Measurements from ENCODE around the gene IER5L.
A peak's percentile ranks its signal among the peaks of the same experiment; 100 is the strongest.

IER5L gene

DNA sequence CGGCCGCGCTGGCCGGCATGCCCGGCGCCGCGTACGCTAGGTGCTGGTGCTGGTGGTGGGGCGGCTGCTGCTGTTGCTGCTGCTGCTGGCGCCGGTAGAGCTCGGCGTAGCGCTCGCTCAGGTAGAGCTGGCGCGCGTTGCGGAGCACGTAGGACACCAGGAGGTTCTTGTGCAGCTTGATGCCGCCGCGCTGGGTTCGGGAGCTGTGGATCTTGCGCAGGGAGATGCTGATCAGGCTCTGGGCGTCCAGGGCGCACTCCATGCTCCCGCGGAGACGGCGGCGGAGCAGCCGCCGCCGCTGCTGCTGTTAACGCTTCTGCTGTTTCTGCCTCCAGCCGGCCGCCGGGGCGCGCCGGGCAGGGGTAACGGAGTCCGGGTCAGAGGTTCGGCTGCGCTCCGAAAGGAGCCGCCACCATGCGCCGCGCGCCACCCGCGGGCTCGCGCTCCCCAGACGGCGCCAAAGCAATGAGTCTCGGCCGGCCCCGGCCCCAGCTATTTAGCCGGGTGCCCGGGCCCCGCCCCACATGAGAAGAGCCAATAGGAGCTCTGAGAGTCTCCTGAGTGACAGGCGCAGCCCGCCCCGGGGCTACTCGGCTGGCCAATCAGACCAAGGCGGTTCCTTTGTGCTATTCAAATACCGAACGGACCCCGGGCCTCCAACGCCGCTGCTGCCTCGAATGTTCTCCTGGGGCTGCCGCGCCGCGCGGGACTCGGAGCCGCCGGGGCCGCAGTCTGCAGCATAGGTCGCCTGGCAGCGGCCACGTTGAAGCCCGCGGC is at the start of gene IER5L:
TSS of gene IER5L (minus strand) at position 471 of the 777 bp plus-strand sequence. CDS start at position 262, 209 bp downstream.
- DNase-seq: peak; percentile 96

DNA sequence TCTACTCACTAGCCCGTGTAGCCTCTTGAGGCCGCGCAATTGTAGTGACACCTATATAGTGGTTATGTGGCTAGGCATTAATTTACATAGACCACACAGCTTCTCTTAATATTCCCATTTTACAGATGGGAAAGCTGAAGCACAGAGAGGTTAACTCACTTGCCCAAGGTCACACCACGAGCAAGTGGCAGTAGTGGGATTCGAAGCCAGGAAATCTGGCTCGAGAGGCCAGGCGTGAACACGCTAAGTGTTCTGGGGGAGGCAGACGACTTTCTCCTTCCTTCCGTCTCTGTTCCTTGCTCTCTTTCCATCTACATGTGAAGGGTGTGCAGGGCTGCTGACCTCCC is 49.8 kb upstream of the IER5L start:
- DNase-seq: no peak

DNA sequence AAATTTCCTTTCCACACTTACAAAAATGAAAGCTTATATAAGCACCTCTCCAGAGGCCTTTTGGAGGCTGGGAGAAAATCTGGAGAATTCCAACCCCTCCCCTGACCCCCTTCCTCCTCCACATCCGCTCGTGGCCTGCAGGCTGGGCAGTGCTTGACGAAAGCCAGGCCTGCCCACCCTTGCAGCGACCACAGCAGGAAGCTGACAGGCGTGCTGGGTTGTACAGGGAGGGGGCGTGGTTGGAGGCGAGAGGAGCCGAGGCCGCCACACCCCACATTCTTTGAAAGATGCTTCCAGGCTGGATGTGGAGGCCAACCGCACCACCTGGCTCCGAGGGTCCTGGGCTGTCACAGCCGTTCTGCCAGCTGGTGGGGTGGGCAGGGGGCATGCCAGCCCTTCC is 47.8 kb upstream of the IER5L start:
- peak; percentile 77 for DNase-seq

DNA sequence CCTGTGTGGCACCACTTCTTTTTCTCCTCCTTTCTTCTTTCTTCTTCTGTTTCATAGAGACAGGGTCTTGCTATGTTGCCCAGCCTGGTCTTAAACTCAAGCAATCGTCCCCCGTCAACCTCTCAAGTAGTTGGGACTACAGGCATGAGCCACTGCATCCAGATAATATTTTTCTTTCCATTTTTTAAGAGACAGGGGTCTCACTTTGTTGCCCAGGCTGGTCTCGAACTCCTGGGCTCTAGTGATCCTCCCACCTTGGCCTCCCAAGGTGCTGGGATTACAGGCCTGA is 47.4 kb upstream of the IER5L start:
- no peak for DNase-seq

DNA sequence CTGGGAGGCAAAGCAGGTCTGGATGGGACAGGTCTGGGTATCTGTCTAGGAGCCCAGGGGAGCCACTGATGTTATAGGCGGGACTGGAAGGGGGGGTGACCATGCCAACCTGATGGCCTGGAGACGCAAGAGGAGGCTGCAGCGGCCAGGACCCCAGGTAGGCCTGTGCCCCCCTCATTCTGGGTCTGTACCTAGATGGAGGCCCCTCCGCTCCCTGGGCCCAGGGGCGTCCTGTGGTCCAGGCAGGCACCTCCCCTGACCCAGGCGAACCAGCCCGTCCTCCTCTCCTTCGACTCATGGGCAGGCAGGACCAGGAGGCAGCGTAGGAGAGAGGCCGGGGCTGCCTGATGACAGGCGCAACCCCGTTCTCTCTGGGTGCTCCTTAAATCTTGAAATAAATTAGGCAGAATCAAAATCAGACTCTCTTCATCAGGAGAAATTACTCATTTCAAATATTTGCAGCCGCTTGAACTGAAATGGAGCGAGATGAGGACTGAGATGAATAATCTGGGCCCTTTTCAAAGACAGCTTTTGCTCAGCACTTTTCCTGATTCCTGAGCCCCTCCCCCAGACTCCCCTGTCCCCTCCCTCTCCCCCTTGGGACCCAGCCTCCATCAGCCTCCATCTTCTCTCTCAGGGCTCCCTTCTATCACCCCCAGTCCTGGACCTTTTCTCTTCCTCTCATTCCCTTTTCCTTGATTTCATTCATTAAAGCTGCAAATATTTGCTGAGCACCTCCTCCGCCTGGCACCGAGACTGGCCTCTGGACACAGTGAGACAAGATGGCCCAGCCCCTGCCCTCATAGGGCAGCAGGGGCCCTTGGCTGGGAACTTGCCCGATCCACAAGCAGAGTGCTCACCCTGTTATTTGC is 46.8 kb upstream of the IER5L start:
- no peak for DNase-seq

DNA sequence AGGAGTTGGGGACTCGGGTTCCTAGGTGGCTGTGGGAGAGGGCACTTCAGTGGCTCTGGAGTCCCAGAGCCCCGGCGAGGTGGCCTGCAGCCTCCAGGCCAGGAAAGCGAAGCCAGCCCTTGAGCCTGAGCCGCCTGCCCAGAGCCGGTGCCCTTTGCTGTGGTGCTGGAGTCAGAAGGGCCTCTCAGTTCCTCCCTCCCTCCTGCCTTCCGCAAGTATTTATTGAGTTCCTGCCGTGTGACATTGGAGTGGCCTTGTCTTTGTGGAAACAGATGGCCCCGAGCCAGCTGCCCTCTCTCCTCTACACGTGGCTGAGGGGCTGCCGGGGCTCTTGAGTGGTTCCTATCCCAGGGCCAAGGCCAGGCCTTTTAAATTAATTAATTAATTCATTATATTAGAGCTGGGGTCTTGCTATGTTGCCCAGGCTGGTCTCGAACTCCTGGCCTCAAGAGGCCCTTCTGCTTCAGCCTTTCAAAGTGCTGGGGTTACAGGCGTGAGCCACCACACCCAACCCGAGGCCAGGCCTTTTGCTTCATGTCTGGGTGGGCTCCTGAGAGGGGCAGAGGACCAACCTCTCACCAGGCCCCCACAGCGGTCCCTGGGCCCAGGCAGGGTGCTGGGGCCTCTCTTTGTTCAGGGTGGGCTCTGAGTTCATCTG is 45.6 kb upstream of the IER5L start:
- DNase-seq: no peak

DNA sequence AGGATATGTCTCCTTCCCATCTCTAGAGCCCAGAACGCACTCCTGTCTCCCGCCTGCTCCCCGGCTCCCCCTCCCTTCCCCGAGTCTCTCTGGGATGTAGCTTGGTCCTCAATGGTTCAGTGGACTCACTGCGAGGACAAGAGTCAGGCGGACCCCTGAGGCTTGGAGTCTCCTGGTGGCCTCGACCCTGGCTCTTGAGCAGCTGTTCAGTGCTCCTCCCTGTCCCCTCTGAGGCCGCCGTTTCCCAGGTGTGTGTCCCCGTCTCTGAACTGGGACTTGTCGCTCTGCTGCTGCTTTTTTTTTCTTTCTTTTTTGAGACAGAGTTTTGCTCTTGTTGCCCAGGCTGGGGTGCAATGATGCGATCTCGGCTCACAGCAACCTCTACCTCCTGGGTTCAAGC is 44.8 kb upstream of the IER5L start:
- no peak for DNase-seq

DNA sequence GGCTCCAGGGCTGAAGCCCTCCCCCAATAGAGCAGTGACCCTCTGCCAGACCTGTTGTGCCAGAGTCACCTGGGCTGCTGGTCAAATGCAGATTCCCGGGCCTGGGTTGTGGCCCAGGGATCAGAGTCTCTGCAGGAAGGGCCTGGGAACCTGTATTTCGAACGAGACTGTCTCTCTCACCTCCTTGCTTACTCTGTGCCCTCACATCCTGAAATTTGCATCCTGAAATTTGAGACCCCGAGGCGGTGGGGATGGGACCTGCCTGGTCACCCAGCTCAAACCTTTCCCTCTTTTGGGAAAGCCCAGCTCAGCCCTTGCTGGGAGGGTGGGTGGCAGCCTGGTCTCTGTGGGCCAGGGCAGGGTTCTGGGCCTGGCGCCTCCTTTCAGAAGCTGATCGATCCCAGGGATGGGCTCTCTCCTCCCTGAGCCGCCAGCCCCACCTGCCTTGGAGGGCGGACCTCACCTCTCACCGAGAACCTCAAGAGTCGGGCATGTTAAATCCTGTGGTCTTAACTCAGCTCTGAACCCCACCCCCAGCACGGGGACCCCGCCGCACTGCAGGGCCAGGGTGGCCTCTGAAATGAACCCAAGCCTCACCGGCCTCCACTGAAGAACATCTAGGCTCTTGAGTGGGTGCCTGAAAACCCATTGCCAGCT is 44.0 kb upstream of the IER5L start:
- no peak for DNase-seq

DNA sequence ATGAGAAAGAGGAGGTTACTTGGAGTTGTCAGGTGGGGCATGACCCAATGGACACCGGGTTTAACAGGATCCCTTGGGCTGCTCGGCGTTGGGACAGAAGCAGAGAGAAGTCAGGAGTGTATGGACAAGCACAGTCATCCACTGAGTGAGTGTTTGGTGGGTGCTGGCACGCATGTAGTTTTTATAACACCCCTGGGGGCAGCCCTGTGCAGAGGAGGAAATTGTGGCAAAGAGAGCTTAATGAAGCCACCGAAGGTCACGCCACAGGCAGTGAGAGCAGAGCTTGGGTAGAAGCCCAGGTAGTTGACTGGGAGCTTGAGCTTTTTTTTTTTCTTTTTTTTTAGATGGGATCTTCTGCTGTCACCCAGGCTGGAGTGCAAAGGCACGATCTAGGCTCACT is 43.2 kb upstream of the IER5L start:
- DNase-seq: peak; percentile 56

DNA sequence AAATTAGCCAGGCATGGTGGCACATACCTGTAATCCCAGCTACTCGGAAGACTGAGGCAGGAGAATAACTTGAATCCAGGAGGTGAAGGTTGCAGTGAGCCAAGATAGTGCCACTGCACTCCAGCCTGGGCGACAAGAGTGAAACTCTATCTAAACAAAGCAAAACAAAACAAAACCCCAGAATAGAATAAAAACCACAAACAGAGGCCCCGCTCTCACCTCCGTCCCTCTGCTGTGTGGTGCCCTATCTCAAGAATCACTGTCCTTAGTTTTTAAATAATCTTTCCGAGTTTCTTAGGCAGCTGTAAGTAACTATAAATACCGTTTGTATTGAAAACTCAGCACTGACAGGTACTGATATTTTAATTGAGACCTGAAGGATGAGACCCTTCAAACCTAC is 42.7 kb upstream of the IER5L start:
- DNase-seq: no peak

DNA sequence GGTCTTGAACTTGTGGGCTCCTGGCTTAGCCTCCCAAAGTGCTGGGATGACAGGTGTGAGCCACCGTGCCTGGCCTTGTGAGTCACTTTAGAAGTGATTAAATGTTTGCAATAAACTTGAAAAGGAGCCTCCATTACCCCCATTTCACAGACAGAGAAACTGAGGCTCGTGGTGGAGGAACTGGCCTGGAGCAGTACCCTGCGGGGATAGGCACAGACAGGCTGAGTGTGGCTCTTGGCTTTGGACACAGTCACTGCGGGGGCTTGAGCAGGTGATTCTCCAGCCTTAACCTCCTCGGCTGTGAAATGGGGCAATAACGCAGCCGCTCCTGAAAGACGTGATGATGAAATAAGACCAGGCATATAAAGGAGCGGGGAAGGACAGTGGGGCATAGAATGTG is 40.9 kb upstream of the IER5L start:
- no peak for DNase-seq

DNA sequence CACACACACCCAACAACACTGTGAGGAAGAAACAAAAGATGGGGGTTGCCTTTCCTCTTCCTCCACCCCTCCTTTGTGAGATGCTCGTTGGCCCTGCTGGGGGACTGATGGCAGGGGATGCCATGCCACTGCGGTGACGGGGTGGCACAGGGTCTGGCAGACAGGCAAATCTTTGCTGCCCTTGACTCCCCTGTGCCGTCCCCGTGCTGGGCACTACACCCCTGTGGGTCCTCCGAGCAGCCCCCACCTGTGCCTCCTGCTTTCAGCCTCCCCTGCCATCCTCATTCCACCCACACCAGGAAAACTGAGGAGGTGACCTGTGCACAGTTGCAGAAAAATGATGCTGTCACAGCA is 40.2 kb upstream of the IER5L start:
- DNase-seq: no peak

DNA sequence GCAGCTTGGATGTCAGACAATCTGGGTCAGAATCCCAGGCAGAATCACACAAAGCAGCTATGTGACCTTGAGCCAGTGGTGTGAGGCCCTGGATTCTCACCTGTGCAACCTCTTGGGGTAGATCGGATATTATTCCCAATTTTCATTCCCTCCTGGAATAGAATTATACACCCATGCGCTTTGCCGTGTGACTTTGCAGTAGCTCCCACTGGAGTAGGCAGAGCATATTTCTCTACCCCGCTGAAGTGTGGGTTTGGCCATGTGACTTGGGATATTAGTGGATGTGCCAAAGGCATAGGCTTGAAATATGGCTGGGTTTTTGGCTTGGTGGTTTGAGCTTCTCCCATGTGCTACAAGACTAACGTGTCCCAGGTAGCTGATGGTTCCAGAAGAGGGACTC is 35.5 kb upstream of the IER5L start:
- no peak for DNase-seq

DNA sequence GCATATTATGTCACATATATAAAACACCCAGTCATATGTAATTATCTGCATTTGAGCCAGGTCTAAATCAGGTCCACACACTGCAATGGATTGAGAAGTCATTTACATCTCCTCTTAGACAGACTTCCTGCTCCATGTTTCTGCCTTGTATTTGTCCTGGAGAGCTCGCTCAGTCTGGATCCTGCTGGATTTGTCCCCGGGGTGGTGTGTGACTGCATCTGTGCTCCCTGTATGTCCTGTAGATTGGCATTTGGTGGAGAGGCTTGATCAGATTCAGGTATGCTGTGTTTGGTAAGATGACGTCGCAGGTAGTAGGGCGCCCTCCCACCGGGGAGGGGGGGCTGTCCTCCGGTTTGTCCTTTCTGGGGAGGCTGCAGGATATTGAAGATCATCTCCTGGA is 33.6 kb upstream of the IER5L start:
- no peak for DNase-seq

DNA sequence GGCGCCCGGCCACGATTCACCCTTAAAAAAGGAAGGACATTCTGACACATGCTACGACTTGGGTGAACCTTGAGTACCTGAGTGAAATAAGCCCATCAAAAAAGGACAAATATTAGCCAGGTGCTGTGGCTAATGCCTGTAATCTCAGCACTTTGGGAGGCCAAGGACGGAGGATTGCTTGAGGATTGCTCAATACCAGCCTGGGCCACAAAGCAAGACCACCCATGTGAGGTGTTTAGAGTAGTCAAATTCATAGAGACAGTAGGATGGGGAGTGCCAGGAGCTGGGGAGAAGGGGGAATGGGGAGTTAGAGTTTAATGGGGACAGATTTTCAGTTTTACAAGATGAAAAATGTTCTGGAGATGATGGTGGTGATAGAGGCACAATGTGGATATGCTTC is 32.1 kb upstream of the IER5L start:
- no peak for DNase-seq

DNA sequence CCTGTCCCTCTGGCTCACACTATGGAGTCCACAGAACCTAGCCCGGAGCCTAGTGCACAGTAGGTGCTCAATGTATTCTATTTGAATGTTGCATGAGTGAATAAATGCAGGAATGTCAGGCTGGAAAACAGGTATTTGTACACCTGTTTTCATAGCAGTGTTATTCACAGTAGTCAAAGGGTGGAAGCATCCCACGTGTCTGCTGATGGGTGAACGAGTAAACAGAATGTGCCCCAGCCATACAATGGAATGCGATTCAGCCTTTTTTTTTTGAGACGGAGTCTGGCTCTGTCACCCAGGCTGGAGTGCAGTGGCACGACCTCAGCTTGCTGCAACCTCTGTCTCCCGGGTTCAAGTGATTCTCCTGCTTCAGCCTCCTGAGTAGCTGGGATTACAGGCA is 31.5 kb upstream of the IER5L start:
- DNase-seq: no peak

DNA sequence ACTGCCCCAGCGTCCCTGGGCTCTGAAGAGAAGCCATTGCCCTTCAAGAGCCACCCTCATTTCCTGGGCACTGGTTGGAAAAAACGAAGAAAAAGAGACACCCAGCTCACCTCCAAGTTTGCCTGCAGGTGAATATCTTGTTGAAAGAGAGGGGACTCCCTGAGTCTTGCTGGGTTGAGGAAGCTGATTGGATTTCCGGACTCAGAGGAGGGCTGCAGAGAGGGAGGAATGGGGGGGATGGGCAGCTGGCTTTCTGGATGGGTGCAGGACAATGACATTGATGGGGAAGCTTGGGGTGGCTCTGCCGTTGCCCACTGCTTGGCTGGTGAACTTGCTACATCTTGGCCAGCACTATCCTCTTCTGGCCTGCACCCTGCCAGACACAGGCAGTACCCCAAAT is 31.0 kb upstream of the IER5L start:
- DNase-seq: no peak

DNA sequence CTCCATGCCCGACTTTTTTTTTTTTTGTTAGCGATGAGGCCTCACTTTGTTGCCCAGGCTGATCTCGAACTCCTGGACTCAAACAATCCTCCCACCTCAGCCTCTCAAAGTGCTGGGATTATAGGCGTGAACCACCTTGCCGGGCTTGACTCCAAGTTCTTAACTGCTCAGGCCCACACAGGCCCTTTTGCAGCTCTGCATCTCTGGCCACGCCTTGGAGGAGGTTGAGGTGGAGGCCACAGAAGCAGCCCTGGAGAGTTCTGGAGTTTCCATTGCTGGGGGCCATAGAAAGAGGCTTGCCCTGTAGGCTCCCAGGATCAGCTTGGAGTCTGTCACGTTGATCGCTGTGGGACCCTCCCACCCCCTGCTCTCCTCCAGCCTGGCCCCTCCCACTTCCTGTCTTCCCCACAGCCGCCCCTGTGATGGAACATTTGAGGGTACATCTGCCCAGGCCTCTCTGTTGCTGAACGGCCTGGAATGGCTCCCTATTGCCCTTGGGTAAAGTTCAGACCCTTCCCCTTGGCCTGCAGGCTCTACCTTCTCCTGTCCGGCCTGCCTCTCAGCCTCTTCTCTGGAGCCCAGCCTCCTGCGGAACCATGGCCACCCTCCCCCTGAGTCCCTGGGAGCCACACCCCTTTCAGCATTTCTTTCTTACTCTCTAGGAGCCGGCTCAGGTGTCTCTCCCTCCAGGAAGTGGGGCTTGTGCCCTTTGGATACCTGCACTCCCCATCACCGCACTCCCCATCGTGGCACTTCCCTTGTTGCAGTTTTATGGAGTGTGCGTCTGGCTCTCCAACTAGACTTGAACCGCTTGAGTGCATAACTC is 30.4 kb upstream of the IER5L start:
- peak; percentile 75 for DNase-seq

DNA sequence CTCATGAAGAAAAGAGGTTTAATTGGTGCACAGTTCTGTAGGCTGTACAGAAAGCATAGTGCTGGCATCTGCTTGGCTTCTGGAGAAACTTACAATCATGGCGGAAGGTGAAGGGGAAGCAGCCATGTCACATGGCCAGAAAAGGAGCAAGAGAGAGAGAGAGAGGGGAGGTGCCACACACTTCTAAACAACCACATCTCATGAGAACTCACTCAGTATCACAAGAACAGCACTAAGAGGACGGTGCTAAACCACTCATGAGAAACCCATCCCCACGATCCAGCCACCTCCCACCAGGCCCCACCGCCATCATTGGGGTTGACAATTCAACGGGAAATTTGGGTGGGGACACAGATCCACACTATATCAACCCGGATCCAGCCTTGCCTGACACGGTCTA is 28.8 kb upstream of the IER5L start:
- DNase-seq: peak; percentile 41

DNA sequence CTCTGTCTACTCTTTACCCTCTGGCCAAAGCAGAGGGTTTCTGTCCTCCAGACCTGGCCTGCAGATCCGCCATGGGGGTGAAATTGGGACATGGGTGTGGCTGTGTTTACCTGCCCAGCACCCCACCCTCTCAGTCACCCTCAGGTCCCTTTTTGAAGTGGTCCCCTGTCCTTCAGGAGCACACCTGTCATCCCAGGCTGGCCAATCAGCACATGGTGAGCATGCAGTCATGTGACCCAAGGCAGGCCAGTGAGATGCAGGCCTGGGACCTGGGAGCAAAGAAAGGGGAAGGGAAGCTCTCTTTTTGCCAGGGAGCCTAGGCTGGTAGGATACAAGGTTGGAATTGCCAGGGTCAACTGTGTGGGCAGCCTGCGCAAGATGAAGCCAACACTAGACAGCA is 28.3 kb upstream of the IER5L start:
- no peak for DNase-seq

DNA sequence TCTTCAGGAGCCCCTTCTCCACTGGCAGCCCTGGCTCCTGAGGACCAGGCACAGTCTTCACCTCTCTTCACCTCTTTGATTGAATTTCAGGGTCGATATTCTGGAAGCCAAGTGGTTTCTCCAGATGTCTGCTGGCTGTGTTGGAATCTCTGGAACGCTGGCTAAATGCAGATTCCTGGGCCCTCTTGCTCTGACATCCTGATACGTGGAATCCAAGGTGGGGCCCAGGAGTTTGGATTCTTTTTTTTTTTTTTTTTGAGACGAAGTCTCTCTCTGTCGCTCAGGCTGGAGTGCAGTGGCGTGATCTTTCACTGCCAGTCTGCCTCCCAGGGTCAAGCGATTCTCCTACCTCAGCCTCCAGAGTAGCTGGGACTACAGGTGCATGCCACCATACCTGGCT is 26.8 kb upstream of the IER5L start:
- no peak for DNase-seq

DNA sequence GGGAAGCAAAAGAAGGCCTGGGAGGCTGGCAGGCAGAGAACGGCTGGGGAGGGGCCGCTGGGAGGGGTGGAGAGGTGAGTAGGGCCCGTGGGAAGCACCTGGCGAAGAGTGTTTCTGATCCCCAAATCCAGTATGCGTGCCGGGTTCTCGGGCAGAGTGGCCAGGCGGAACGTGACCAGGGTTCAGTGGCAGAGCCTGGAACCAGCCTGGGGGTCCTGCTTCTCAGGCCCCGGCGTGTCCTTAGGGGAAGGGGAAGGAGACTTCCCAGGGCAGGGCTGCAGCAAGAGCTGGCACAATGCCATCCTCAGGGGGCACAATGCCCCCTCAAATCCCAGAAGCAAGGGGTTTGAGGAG is 25.5 kb upstream of the IER5L start:
- no peak for DNase-seq
